Measurements from ENCODE around the gene FZD8.

Gene FZD8

DNA sequence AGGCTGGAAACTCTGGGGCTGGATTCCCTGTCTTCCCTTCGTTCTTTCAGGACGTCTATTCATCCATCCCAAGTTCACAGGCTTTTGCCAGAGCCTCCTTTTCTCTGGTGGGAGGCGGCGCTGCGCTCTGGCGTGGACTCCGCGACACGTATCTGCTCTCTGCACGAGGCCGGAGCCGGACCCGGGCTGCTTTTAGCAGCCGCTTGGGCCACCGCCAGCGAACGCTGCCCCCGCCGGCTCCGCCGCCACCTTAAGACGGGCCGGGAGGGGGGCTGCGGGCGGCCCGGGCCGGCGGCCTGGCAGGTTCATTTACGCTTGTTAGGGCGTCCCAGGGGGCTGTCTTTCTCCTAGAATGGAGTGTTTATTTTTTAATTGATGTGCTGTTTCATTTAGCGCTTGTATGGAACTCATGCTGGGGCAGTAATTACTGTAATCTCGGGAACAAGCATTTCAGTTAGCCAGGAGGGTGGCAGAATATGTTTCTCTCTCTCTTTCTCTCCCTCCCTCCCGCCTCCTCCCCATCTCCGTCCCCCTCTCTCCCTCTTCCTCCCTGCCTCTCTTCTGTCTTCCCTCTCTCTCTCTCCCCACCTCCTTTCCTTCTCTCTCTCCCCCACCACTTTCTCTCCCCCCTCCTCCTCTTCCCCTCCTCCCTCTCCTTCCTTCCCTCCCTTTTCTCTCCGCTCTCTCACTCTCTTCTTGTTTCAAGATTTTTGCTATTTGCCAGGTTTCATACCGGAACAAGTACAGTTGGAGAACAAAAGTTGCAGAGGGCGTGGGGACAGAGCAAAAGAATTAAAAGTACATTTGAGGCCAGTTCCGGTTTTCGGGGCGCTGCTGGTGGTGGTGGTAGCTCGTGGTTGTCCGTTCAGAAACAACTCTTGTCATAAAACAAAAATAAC lies 1.3 kb upstream of the FZD8 start (continued):
- TF ChIP-seq, protein P1, sequence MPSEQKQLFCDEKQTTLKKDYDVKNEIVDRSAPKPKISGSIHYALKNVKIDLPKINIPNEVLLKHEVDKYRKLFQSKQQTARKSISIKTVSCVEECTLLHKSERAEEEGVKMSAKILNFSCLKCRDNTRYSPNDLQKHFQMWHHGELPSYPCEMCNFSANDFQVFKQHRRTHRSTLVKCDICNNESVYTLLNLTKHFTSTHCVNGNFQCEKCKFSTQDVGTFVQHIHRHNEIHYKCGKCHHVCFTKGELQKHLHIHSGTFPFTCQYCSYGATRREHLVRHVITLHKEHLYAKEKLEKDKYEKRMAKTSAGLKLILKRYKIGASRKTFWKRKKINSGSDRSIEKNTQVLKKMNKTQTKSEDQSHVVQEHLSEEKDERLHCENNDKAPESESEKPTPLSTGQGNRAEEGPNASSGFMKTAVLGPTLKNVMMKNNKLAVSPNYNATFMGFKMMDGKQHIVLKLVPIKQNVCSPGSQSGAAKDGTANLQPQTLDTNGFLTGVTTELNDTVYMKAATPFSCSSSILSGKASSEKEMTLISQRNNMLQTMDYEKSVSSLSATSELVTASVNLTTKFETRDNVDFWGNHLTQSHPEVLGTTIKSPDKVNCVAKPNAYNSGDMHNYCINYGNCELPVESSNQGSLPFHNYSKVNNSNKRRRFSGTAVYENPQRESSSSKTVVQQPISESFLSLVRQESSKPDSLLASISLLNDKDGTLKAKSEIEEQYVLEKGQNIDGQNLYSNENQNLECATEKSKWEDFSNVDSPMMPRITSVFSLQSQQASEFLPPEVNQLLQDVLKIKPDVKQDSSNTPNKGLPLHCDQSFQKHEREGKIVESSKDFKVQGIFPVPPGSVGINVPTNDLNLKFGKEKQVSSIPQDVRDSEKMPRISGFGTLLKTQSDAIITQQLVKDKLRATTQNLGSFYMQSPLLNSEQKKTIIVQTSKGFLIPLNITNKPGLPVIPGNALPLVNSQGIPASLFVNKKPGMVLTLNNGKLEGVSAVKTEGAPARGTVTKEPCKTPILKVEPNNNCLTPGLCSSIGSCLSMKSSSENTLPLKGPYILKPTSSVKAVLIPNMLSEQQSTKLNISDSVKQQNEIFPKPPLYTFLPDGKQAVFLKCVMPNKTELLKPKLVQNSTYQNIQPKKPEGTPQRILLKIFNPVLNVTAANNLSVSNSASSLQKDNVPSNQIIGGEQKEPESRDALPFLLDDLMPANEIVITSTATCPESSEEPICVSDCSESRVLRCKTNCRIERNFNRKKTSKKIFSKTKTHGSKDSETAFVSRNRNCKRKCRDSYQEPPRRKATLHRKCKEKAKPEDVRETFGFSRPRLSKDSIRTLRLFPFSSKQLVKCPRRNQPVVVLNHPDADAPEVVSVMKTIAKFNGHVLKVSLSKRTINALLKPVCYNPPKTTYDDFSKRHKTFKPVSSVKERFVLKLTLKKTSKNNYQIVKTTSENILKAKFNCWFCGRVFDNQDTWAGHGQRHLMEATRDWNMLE (tag by site-specific recombination; conservative IDR thresholded peaks at IDR 0.05; ENCODE audit: low read depth): 0 out of 2 replicates have a peak, but pooled peaks have one; percentile 32
- TF ChIP-seq ZNF76 (tag by site-specific recombination; IDR thresholded peaks at IDR 0.05; ENCODE audit: borderline replicate concordance, low read depth) (peak; percentile 52; the same call in 1 of the 2 replicates), ZBTB20 (tag by site-specific recombination; IDR thresholded peaks at IDR 0.05) (peak; percentile 99), ZNF274 (IDR thresholded peaks at IDR 0.05; ENCODE audit: low read length) (no peak), ZNF274 (tag by site-specific recombination; IDR thresholded peaks at IDR 0.05; ENCODE audit: borderline replicate concordance) (no peak), BCL11A (tag by site-specific recombination; IDR thresholded peaks at IDR 0.05; ENCODE audit: low read depth) (peak; percentile 41; the same call in 1 of the 2 replicates), ZBTB21 (tag by site-specific recombination; IDR thresholded peaks at IDR 0.05) (peak; percentile 47; the same call in 1 of the 2 replicates), ZNF341 (tag by site-specific recombination; IDR thresholded peaks at IDR 0.05; ENCODE audit: low read depth) (peak; percentile 47; the same call in 1 of the 2 replicates), ZNF202 (tag by site-specific recombination; IDR thresholded peaks at IDR 0.05; ENCODE audit: borderline replicate concordance) (peak; percentile 85; the same call in 1 of the 2 replicates), ZSCAN23 (tag by site-specific recombination; IDR thresholded peaks at IDR 0.05) (peak; percentile 69; the same call in 1 of the 2 replicates), ZNF629 (tag by site-specific recombination; IDR thresholded peaks at IDR 0.05) (peak; percentile 68), KLF1 (tag by site-specific recombination; IDR thresholded peaks at IDR 0.05) (peak; percentile 15; the same call in 1 of the 2 replicates), RBAK (tag by site-specific recombination; IDR thresholded peaks at IDR 0.05) (no peak), ZSCAN16 (tag by site-specific recombination; IDR thresholded peaks at IDR 0.05) (peak; percentile 63; the same call in 1 of the 2 replicates), HOXA7 (CRISPR knock-in tag; IDR thresholded peaks at IDR 0.05; ENCODE audit: borderline replicate concordance) (no peak), ZNF626 (tag by site-specific recombination; IDR thresholded peaks at IDR 0.05) (no peak), ZNF354C (tag by site-specific recombination; IDR thresholded peaks at IDR 0.05; ENCODE audit: borderline replicate concordance, low read depth) (no peak), OSR2 (tag by site-specific recombination; IDR thresholded peaks at IDR 0.05) (peak; percentile 66), ZNF423 (tag by site-specific recombination; IDR thresholded peaks at IDR 0.05) (peak; percentile 90), GLIS1 (tag by site-specific recombination; IDR thresholded peaks at IDR 0.05) (peak; percentile 89)
- TF ChIP-seq, protein P2, sequence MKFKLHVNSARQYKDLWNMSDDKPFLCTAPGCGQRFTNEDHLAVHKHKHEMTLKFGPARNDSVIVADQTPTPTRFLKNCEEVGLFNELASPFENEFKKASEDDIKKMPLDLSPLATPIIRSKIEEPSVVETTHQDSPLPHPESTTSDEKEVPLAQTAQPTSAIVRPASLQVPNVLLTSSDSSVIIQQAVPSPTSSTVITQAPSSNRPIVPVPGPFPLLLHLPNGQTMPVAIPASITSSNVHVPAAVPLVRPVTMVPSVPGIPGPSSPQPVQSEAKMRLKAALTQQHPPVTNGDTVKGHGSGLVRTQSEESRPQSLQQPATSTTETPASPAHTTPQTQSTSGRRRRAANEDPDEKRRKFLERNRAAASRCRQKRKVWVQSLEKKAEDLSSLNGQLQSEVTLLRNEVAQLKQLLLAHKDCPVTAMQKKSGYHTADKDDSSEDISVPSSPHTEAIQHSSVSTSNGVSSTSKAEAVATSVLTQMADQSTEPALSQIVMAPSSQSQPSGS (tag by site-specific recombination; IDR thresholded peaks at IDR 0.05; ENCODE audit: low read depth): no peak
- TF ChIP-seq, protein P3, sequence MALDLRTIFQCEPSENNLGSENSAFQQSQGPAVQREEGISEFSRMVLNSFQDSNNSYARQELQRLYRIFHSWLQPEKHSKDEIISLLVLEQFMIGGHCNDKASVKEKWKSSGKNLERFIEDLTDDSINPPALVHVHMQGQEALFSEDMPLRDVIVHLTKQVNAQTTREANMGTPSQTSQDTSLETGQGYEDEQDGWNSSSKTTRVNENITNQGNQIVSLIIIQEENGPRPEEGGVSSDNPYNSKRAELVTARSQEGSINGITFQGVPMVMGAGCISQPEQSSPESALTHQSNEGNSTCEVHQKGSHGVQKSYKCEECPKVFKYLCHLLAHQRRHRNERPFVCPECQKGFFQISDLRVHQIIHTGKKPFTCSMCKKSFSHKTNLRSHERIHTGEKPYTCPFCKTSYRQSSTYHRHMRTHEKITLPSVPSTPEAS (tag by site-specific recombination; IDR thresholded peaks at IDR 0.05): peak; percentile 80
- TF ChIP-seq, protein P4, sequence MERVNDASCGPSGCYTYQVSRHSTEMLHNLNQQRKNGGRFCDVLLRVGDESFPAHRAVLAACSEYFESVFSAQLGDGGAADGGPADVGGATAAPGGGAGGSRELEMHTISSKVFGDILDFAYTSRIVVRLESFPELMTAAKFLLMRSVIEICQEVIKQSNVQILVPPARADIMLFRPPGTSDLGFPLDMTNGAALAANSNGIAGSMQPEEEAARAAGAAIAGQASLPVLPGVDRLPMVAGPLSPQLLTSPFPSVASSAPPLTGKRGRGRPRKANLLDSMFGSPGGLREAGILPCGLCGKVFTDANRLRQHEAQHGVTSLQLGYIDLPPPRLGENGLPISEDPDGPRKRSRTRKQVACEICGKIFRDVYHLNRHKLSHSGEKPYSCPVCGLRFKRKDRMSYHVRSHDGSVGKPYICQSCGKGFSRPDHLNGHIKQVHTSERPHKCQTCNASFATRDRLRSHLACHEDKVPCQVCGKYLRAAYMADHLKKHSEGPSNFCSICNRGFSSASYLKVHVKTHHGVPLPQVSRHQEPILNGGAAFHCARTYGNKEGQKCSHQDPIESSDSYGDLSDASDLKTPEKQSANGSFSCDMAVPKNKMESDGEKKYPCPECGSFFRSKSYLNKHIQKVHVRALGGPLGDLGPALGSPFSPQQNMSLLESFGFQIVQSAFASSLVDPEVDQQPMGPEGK (tag by site-specific recombination; IDR thresholded peaks at IDR 0.05): peak; percentile 94
- TF ChIP-seq, protein P5, sequence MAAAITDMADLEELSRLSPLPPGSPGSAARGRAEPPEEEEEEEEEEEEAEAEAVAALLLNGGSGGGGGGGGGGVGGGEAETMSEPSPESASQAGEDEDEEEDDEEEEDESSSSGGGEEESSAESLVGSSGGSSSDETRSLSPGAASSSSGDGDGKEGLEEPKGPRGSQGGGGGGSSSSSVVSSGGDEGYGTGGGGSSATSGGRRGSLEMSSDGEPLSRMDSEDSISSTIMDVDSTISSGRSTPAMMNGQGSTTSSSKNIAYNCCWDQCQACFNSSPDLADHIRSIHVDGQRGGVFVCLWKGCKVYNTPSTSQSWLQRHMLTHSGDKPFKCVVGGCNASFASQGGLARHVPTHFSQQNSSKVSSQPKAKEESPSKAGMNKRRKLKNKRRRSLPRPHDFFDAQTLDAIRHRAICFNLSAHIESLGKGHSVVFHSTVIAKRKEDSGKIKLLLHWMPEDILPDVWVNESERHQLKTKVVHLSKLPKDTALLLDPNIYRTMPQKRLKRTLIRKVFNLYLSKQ (tag by site-specific recombination; IDR thresholded peaks at IDR 0.05; ENCODE audit: borderline replicate concordance): 0 out of 2 replicates have a peak, but pooled peaks have one; percentile 22
